Measurements from ENCODE around the gene COX4I2. TPM values are rescaled to one million over a fixed set of nuclear protein-coding genes. Genes with fewer than 3 reads are reported as not detected.
"Not testable (repeated sequence)": the region's sequence is repeated elsewhere in the genome, so short reads cannot be mapped to it uniquely, and the experiment has no call there.

Gene COX4I2
- polyA plus RNA-seq, 5 donors: 19.7 to 30.3 (median 25.5) TPM

DNA sequence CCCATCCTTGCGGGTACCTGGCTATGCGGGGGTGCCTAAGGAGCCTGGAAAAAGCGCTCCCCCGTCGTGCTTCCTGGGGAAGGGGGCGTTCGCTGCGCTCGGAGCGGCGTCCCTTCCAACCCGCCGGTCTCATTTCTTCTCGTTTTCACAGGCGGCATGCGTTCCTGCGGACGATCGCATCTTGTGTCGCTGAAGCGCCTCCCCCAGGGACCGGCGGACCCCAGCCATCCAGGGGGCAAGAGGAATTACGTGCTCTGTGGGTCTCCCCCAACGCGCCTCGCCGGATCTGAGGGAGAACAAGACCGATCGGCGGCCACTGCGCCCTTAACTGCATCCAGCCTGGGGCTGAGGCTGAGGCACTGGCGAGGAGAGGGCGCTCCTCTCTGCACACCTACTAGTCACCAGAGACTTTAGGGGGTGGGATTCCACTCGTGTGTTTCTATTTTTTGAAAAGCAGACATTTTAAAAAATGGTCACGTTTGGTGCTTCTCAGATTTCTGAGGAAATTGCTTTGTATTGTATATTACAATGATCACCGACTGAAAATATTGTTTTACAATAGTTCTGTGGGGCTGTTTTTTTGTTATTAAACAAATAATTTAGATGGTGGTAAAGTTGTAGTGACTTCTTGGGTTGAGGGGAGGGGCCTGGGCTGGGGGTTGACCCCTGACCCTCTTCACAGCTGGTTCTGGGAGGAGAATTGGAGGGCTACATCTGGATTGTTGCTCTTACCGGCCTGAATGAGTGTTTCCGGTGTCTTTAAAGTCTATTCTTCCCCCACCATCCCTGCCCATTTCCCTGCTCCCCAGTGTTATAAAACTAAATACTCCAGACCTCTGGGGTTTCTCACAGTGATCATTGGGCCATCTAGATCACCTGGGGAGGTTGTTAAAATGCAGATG, 31.6 kb upstream of the COX4I2 start:
- DNase-seq: no peak

DNA sequence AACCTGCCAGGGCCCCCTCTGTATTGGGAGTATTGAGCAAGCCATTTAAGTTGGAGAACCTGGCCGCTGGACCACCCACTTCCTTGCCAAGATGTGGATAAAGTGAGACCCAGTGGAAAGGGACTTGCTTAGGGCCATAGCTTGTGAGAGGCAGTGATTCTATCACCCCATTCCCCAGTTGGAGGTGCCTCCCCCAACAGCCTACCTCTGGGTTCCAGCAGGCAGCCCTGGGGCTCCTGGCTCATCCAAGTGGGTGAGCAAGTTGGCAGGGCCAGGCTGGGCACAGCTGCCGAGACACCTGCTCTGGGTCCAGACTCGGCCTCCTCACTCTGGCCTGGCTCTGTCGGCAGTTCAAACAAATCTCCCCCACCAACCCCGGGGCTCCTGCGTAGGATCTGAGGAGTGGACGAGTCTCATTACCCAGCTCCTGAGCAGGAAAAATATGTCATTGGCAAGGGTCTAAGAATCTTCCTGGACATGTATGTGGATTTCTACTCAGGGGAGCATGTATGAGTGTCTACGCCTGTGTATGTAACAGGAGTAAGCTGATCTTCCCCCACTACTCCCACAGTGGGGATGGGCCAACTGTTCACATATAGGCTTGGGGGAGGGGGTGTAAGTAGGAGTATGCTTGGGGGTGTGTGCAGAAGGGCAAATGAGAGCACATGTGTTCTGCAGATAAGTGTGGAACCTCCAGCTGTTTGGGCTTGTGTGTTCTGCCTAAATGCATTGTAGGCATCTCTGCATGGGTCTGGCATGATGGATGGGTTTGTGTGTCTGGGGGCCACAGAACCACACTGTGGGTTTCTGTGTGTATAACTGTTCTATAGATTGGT, 30.7 kb upstream of the COX4I2 start:
- DNase-seq: no peak

DNA sequence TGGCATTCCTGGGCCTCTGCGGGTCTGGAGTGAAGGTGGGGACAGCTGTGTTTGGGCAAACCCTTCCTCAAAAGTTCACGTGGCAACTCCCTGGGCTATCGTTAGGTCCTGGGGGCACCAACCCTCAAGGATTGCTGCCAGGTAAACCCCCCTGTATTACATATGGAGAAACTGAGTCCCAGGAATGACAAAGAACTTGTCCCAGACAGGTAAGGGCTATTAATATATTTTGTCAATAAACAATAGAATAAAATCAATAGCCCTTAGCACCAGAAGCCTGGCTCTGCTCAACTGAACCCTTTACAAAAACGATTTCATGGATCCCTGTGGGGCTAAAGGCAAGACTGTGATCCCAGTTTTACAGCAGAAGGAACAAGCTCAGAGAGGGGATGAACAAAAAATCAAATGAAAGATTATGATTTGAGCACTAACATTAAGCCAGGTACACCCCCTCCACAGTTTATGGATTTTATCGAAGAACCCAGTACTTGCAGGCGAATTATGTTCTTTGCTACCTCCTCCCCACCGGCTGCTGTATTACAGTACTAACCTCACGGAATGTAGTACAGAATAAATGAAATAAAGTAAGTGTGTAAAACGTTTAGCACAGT, 30.0 kb upstream of the COX4I2 start:
- no peak for DNase-seq

DNA sequence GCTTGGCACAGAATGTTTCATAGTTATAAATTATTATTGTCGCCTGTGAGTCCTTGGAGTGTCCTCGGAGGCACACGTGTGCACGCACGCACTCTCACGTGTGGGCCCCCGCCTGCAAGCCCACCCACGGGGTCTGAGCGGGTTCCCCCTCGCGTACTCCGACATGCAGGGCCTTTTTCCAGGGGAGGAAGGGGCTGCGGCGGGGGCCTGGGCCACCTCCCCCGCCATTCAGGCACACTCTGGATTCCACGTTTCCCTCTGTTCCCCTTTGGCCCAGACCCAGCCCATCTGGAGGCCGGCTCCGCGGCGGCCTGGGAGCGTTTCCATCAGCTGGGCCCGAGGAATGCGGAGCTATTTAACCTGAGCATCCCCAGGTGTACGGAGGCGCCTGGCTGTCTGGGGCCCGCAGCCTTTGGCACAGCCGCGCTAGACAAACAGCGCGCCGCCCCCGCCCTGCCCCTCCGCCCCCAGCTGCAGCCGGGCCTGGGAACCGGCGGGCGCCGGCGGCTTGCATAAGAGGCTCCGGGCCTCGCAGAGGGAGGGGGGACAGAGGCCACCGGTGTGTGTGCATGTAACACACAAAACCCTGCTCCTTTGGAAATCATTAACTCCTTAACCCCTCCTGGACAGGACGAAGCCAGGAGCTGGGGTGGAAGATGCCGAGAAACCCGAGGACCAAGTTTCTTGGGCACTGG, 29.3 kb upstream of the COX4I2 start:
- peak; percentile 80 to 85 for DNase-seq

DNA sequence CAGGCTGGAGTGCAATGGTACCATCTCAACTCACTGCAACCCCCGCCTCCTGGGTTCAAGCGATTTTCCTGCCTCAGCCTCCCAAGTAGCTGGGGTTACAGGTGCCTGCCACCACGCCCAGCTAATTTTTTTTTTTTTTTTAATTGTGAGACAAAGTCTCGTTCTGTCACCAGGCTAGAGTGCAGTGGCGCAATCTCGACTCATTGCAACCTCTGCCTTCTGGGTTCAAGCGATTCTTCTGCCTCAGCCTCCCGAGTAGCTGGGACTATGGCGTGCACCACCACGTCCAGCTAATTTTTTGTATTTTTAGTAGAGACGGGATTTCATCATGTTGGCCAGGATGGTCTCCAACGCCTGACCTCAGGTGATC, 25.5 kb upstream of the COX4I2 start:
- DNase-seq: not testable (repeated sequence)

DNA sequence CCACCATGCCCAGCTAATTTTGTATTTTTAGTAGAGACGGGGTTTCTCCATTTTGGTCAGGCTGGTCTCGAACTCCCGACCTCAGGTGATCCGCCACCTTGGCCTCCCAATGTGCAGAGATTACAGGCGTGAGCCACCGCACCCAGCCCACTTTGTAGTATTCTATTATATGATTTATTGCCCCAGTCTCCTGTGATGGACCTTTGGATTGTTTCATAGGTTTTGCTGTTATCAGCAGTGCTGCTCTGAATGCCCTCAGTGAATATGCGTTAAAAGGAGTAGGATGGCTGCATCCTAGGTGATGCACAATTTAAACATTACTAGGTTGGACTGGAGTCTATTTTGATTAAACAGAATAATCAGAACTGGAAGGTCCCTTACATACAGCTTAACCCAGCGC, 22.3 kb upstream of the COX4I2 start:
- no peak for DNase-seq

DNA sequence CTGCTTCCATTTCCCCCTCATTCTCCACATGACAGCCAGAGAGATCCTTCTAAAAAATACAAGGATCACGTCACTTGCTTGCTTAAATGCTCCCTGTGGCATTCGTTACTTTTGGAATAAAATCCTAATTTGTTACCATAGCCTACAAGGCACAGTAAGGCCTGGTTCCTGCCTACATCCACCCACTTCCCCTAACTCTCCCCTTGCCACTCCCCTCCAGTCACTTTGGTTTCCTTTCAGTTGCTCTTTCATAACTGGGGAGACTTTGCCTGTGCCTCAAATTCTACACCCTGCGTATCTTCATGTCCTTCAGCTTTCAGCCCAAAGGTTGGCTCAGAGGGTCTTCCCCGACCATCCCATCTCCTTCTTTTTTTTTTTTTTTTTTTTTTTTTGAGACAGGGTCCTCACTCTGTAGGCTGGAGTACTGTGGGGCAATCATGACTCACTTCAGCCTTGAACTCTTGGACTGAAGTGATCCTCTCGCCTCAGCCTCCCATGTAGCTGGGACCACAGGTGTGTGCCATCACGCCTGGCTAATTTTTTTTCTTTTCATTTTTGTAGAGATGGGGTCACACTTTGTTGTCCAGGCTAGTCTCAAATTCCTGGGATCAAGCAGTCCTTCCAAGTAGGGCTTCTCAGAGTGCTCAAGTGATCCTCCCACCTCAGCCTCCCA, 20.1 kb upstream of the COX4I2 start:
- DNase-seq: no peak

DNA sequence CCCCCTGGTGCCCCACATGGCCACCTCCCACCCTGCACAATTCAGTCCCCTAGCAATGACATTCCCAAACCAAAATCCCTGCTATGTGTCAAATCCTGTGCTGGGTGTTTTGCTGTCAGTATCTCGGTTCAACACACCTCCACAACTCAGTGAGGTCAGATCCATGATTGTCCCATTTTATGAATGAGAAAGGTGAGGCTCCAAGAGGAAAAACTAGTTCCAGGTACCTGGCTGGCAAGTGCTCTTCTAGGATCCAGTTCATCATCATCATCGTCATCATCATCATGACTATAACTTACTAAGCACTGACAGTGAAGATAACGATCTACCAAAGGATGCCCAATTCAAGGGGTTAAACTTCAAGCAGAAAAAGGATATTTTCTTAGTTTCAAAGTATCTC, 17.5 kb upstream of the COX4I2 start:
- DNase-seq: no peak

DNA sequence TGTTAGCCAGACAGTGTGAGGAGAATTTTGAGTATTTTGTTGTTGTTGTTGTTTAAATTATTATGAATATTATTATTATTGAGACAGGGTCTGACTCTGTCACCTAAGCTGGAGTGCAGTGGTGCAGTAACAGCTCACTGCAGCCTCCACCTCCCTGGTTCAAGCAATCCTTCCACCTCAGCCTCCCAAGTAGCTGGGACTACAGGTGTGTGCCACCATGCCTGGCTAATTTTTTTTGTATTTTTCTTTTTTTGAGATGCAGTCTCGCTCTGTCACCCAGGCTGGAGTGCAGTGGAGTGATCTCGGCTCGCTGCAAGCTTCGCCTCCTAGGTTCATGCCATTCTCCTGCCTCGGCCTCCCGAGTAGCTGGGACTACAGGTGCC, 14.6 kb upstream of the COX4I2 start:
- not testable (repeated sequence) for DNase-seq

DNA sequence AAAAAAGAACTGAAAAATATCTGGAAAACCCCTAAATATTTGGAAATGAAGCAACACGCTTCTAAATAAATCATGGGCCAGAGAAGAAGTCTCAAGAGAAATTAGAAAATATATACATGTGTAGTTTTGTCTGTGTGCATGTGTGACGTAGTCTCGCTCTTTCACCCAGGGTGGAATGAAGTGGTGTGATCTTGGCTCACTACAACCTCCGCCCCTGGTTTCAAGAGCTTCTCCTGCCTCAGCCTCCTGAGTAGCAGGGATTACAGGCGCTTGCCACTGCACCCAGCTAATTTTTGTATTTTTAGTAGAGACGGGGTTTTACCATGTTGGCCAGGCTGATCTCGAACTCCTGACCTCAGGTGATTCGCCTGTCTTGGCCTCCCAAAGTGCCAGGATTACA, 11.2 kb upstream of the COX4I2 start:
- not testable (repeated sequence) for DNase-seq

DNA sequence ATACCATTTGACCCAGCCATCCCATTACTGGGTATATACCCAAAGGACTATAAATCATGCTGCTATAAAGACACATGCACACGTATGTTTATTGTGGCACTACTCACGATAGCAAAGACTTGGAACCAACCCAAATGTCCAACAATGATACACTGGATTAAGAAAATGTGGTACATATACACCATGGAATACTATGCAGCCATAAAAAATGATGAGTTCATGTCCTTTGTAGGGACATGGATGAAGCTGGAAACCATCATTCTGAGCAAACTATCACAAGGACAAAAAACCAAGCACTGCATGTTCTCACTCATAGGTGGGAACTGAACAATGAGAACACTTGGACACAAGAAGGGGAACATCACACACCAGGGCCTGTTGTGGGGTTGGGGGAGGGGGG, 9.7 kb upstream of the COX4I2 start:
- DNase-seq: not testable (repeated sequence)

DNA sequence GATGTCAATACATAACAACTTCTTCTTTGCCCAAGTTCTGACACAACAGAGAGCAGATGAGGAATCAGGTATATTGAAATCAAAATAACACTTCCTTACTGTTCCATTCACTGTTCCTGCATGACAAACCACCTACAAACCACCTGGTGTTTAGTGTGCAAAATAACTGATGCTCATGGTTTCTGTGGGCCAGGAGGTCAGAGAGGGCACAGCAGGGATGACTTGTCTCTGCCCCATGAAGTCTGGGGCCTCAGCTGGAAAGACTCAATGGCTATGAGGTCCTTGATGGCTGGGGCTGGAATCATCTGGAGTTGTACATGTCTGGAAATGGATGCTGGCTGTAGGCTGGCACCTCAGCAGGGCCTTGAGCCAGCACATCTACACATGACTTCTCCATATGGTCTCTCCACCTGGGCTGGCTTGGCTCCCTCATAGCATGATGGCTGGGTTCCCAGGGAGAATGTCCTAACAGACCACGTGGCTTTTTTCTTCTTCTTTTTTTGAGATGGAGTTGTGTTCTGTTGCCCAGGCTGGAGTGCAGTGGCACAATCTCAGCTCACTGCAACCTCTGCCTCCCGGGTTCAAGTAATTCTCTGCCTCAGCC, 7.4 kb upstream of the COX4I2 start:
- DNase-seq: no peak

DNA sequence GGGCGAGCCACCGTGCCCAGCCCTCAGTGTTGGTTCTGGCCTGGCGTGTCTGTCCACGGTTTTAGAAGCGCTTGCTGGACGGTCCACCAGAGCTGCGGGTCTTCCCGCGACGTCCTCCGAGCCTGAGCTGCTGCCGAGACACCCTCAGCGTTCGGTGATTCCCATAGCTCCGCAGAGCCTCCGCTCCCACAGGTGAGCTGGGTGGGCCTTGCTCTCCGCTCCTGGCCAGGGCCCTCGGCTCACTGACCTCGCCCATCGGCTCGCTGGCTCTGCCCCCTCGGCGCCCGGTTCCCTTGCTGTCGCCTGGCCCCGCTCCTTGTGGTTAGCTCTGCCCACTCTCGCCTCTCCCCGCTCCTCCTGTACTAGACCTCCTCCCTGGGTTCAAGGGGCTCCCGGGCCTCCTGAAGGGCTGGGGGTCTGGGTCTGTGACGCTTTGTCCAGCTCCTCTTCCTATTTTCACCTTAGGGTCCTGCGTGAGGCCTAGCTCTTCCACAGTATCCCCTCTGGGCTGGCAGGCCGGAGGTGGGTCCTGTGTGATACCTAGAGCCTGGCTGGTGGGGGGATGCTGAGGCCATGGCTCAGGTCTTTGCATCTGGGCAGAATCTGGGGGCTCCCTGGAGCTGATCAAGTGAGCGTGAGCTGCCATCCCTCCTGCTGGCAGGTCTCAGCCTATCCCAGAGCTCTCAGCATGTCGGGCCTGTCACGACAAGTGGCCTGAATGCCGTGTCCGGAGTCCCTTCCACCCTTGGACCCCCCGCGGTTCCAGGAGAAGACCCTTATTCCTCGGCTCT, 5.0 kb upstream of the COX4I2 start:
- DNase-seq: no peak

DNA sequence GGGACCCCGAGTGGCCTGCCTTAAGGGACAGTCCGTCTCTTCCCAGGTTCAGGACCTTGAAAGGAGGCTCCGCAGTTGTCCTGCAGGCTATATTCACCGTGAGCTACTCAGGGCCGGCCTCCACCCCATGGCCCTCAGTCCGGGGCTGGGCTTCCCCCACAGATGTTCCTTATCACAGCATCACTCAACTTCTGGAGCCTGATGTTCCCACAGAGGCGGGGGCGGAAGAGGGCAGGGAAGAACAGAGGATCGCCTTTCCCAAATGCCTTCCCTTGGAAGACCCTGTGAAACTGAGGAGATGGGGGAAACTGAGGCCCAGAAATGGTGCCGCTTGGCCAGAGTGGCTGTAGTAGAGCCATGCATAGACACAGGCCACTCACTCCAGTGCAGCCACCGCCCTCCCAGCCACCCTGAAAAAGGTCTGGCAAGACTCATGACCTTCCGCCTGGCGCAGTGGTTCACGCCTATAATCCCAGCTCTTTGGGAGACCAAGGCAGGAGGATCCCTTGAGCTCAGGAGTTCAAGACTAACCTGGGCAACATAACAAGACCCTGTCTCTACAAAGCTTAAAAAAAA, 4.3 kb upstream of the COX4I2 start:
- peak; percentile 88 to 90 for DNase-seq

DNA sequence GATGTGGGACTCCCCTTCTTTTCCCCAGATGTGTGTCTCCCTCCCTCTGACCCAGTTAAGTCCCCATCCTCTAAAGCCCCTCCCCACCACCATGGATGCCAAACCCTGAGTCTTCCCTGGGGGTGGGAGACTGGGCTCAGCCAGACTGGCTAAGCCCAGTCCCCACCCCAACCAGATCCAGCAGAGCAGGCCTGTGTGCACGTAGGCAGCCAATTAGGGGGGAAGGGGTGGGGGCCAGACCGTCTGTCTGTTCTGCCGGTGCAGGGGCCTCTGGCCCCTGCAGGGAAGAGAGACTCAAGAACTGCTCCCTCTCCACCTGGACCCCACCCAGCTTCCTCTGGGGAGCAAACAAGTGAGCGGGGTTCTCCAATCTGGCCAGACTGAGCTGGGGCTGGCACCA, 605 bp downstream of the COX4I2 start:
- peak in 1 of 2 donors; percentile 36 for DNase-seq

DNA sequence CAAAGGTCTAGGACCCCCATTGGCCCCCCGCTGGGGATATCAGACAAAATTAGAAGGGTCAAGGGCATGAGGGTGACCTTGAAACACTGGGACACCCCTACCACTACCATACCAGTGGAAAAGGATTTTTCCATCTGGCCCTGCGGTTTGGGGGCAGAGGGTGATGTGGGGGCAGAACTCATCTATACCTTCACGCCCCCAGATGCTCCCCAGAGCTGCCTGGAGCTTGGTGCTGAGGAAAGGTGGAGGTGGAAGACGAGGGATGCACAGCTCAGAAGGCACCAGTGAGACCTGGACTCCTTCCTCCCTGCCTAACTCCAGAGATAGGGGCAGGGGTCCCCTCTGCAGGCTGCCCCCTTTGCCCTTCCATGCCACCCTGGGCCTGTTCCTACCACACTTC, 1.1 kb downstream of the COX4I2 start:
- DNase-seq: no peak

DNA sequence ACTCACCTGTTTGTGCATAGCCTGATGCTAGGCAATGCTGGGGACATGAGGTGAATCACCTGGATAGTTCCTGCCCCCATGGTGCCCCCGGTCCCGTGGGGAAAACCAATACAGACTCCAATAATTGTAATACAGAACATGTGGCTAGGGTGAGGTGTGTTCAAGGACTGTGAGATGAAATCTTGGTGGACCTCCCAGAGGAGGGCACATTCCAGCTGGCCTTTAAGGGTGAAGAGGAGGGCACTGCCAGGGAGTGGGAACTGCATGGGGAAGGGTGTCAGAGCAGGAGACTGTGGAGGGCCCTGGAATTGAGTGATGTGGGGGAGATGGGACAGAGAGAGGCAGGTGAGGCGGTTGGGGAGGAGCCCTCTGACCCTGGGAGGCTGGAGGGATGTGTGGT, 2.5 kb downstream of the COX4I2 start:
- no peak for DNase-seq

DNA sequence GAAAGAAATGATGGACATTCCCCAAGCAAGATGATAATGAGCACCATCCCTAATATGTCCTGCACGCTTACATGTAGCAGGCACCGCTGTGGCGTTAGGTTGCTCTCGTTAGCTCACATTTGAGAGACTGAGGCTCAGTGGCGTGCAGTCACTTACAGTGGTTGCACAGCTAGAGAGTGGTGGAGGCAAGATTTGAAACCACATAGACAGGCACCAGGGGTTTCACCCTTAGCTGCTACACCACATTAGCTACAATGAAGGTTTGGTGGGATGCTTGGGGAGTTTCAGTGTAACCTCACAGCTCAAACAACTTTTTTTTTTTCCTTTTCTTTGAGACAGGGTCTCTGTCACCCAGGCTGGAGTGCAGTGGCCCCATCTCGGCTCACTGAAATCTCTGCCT, 3.7 kb downstream of the COX4I2 start:
- no peak for DNase-seq

DNA sequence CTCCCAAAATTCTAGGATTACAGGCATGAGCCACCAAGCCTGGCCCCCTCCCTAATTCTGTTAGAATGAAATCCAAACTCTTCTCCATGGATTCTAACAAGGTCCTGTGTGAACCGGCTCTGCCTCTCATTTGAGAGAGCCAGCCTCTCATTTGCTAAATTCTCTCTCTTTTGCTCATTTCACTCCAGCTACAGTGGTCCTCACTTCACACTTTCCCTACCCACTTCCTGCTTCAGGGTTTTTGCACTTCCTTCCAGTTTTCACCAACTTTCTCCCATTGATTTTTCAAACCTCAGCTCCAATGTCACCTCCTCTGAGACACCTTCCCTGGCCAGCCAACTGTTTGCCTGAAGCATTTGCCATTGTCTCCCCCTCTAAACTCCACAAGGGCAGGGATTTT, 5.1 kb downstream of the COX4I2 start:
- DNase-seq: no peak

DNA sequence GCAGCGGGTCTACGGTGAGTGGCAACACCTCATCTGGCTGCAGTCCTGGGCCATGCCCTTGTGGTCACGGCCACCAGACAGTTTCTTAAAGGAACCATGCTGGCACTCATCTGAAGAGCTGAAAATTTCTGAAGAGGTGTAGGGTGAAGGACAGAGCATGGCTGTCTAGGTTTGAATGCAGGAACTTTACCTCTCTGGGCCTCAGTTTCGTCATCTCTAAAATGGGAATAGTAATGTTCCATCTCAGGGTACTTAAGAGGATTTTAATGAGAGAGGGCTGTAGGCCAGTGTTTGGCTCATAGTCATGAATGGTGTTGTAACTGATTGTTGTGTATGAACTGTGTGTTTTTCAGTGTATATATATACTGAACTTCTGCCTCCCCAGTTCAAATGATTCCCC, 5.8 kb downstream of the COX4I2 start:
- no peak for DNase-seq
